Limb (tissue), 2 donors: ENCODE data around the gene GGA2.
"Not testable (repeated sequence)": the region's sequence is repeated elsewhere in the genome, so short reads cannot be mapped to it uniquely, and the experiment has no call there.

Experiments
- DNase-seq, 2 donors: peaks; one replicate each; pipeline ENCODE4 v3.0.0-alpha.2; 2016; ENCODE audit errors: extremely low spot score in 2 of 2

GGA2 gene

GRCh38 chr16:23504453-23505179, 5.7 kb downstream of the GGA2 start:
- DNase-seq = peak in 1 of 2 donors; percentile 47

- no peak for DNase-seq
Measured at GRCh38 chr16:23504076-23504452, 6.2 kb downstream of the GGA2 start.

- DNase-seq = no peak
Measured at GRCh38 chr16:23502466-23502865, 7.8 kb downstream of the GGA2 start.

GRCh38 chr16:23501291-23501690, 9.0 kb downstream of the GGA2 start:
- no peak for DNase-seq

- DNase-seq = no peak
Measured at GRCh38 chr16:23500862-23501225, 9.4 kb downstream of the GGA2 start.

- no peak for DNase-seq
Measured at GRCh38 chr16:23500212-23500861, 10.0 kb downstream of the GGA2 start.

GRCh38 chr16:23499801-23500200, 10.5 kb downstream of the GGA2 start:
- DNase-seq = no peak

GRCh38 chr16:23498863-23499262, 11.4 kb downstream of the GGA2 start:
- no peak for DNase-seq

GRCh38 chr16:23497543-23497868, 12.8 kb downstream of the GGA2 start:
- no peak for DNase-seq

- DNase-seq = no peak
Measured at GRCh38 chr16:23496821-23497542, 13.3 kb downstream of the GGA2 start.

- no peak for DNase-seq
Measured at GRCh38 chr16:23495671-23496070, 14.6 kb downstream of the GGA2 start.

- no peak for DNase-seq
Measured at GRCh38 chr16:23494188-23494587, 16.1 kb downstream of the GGA2 start.

GRCh38 chr16:23491490-23492391, 18.6 kb downstream of the GGA2 start:
- no peak for DNase-seq

- DNase-seq = no peak
Measured at GRCh38 chr16:23486480-23486879, 23.8 kb downstream of the GGA2 start.

- DNase-seq = no peak
Measured at GRCh38 chr16:23485841-23486240, 24.5 kb downstream of the GGA2 start.

- DNase-seq = no peak
Measured at GRCh38 chr16:23485257-23485614, 25.1 kb downstream of the GGA2 start.

GRCh38 chr16:23484510-23485256, 25.6 kb downstream of the GGA2 start:
- DNase-seq = no peak

GRCh38 chr16:23483492-23483891, 26.8 kb downstream of the GGA2 start:
- DNase-seq = not testable (repeated sequence)

GRCh38 chr16:23482778-23483177, 27.5 kb downstream of the GGA2 start:
- DNase-seq = no peak

GRCh38 chr16:23480257-23480656, 30.0 kb downstream of the GGA2 start:
- no peak for DNase-seq

GRCh38 chr16:23479138-23479537, 31.2 kb downstream of the GGA2 start:
- no peak for DNase-seq
